GM19035 (cell line): ENCODE measurements around the gene ENDOV.

Experiments used
- ATAC-seq: cut with Tn5 transposase; IDR thresholded peaks from one replicate; pipeline ENCODE4 v1.9.1; 2021; ENCODE audit not compliant: unreplicated experiment

ENDOV gene

DNA sequence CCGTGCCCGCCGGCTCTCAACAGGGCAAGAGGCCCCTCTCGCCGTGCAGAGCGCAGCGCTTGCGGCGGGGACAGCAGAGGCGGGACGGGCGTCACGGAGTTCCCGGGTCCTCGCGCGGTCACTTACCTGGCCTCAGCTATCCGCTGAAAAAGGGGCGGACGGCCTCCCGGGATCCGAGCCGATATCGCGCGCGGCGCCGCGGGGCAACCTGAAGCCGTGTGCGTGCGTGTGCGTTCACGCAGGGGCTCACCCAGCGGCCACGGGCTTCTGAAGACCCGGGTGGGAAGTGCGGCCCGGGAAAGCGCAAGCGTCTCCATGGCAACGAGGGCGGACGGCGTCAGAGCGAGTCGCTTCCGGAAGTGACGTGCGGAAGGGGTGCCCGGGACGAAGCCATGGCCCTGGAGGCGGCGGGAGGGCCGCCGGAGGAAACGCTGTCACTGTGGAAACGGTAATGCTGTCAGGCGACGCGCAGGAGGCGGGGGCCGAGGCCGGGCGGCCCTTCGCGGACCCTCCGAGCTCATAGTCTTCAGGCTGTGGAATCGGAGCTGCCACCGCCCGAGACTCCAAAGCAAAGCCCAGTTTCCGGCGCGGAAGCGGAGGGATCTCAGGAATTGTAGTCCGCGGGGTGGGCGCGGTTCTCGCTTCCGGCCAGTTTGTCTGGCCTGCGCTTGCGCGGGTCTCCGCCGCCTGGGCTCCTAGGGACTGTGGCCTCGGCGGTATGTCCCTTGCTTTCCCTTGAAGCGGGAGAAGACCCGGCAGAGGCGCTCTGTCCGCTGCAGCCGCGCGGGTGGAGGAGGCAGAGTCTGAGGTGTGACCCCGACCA, at the start of gene ENDOV:
Gene ENDOV (plus strand): TSS at position 365 of the 823 bp plus-strand sequence. CDS start 28 bp downstream, at position 393.
- ATAC-seq, result peak; percentile 90

DNA sequence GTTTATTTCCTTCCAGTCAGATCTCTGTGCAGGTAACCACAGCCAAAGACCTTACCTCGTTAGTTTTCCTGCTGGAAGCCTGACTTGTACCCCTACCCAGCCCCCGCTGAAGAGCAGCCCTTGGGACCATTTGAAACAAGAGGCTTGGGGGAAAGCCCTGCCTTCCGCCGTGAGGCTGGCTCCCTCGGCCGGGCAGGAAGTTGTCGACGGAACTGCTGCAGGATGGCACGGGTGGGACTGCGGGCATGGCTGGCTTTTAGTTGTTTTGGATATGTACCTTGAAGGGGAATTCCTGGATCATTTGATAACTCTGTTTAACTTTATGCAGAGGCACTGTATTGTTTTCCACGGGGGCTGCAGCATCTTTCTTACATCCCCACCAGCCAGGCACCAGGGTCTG, 49.0 kb upstream of the ENDOV start:
- ATAC-seq, result no peak

DNA sequence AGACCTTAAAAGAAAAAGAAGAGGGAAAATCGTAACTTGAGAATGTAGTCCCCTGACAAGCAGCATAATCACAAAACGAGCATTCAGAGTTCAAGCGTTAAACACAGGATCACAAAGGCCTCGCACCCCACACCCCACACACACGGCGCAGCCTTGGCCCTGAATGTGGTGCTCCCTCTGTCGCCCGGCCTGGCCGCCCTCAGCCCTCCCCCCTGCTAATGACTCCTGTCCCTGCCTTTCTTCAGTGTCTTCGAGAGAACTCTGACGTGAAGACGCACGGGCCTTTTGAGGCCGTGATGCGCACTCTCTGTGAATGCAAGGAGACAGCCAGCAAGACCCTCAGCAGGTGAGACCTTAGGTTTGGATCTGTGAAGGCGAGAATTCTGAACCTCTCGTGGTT, 47.5 kb upstream of the ENDOV start:
- no peak for ATAC-seq

DNA sequence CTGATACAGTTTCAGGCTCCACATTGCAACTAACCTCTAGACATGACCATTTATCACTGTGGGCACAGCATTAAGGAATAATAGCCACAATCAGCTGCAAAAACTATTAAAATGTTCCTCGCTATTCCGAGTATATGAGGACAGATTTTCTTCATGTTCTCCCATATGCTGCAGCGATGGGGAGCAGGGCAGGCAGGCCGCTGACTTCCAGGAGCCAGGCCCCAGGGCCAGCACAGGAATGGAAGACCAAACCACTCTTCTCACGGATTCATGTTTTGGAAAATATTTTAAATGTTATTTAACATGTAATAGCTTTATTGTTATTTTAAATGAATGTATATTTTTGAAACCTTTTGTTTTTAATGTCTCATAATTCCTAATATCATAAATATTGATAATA, 43.8 kb upstream of the ENDOV start:
- no peak for ATAC-seq

DNA sequence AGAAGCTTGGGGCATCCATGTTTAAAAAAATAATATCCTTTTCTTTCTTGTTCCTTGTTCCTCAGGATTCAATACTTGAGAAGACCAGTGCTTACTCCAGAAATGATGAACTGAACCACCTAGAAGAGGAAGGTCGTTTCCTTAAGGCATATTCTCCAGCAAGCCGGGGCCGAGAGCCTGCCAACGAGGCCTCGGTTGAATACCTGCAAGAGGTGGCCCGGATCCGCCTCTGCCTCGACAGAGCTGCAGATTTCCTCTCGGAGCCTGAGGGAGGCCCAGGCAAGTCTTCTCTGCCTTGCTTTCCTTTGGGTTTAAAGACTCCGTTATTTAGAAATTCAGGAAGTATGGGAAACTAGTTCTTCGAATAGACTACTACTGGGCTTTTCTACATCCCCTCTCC, 42.5 kb upstream of the ENDOV start:
- ATAC-seq, result no peak

DNA sequence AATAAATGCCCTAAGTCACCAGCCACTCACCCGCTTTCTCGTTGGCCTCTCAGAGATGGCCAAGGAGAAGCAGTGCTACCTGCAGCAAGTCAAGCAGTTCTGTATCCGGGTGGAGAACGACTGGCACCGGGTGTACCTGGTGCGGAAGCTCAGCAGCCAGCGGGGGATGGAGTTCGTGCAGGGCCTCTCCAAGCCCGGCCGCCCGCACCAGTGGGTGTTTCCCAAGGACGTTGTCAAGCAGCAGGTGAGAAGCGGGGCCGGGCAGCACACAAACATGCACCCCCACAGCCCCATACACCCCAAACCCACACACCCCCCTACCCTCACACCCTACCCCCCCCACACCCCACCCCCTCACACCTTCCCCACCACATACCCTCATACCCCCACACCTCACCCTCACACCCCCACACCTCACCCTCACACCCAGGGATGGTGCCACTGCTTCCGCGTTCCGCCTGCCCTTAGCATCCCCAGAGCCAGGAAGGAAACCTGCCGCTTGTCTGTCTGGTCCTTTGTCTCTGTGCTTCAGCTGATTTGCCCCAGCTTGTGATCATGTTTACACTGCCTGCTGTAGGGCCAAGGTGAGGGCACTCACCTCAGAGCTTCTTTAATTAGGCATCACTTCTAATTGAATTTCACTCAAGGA, 41.9 kb upstream of the ENDOV start:
- ATAC-seq, result no peak

DNA sequence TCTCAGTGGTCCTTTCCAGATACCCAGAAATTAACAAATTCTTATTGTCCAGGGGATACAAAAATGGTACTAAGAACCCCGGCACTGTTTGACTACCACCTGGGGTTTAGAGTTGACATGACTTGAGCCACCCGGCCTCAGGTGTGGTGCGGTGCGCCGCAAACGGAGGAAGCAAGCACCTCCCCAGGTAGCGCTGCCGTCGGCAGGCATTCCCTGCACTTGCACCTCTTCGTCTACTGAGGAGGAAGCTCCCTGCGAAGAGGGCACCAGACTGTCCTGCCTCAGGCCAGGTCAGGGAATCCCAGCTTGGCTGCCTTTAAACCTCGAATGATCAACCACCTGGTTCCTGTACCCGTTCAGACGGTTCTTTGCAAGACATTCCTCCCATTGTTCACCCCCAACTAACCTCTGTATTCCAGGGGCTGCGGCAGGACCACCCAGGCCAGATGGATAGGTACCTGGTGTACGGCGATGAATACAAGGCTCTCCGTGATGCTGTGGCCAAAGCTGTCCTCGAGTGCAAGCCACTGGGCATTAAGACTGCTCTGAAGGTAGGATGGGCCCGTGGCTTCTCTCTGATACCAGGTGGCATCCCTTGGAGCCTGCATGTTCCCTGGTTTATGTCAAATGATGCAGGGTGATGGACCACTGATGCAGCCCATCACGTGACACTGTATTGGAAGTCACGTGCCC, 40.8 kb upstream of the ENDOV start:
- no peak for ATAC-seq

DNA sequence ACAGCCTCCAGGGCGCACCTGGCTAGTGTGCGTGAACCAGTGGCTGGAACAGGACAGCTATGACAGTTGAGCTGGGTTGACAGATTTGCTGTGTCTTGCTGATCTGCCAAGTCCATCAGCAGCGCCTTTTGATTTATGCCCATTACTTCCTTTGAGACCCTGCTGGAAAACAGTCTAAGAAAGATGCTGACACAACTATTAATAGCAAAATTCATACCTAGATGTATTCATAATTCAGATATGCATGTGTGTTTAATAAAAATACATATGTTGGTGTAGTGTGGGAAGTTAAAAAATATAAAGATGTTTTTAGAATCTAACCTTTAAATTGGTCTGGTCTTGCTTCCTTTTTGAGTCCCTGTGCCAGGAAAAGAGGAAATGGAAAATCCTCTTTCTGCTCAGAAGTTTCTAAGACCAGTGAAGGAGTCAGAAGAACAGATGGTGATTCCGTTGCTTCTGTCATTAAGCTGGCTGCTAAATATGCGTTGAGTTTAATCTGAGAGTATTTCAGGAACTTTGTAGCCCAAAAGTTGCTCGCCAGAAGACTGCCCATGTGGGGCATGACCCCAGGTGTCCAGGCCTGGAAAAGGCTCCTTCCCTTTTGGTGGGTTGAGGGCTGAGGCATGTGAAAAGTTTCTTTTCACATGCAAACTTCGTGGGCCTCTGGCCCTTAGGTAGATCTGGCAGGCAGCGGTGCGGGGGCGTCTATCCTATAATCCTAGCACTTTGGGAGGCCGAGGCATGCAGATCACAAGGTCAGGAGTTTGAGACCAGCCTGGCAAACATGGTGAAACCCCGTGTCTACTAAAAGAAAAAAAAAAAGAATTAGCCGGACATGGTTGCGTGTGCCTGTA, 40.0 kb upstream of the ENDOV start:
- no peak for ATAC-seq

DNA sequence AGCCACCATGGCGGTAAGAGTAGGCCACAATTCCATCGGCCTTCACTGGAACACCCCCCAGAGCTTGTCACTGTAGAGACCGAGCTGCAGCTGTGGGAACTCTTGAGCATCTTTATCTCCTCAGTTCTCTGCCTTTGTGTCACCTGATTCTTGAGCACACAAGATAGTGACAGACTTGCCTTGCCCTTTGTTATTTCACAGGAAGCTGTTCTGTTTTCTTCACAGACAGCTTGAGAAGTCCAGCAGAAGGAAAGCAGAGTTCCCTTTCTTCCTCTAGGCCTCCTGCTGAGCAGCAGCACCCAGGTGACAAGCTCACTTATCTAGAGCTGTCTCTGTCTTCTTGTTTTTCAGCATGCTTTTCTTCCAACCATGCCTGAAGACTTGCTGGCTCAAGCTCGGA, 38.4 kb upstream of the ENDOV start:
- no peak for ATAC-seq

DNA sequence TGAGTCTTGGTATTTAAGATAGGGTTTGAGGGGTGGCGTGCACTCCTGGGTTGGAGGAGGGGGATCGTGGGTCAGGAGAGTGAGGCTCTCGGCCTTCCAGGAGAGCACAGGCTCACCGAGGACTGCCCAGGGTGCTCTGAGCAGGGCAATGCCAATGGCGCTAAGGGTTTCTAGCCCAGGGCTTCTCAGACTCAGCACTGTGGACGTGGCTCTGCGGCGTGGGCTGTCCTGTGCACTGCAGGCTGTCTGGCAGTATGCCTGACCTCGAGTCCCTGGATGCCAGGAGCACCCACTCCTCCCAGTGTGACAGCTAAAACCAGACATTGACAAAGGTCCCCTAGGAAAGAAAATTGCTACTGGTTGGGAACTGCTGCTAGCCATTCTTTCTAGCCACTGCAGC, 37.2 kb upstream of the ENDOV start:
- no peak for ATAC-seq

DNA sequence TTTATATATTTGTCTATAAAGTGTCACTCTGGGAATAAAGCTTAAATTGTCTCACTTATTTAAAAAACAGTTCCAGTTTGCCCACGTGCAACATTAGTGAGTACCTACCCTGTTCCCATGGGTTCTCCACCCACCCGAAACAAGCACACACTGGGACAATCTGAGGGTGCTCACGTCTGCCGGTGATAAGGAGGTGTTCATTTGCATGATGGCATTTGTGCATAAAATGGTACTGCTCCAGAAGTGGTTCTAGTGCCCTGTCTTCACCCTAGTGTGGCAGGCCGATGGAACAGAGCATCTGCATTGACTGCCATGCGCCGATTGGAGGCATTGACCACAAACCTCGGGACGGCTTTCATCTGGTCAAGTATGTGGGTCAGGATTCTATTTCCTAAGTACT, 35.6 kb upstream of the ENDOV start:
- no peak for ATAC-seq

DNA sequence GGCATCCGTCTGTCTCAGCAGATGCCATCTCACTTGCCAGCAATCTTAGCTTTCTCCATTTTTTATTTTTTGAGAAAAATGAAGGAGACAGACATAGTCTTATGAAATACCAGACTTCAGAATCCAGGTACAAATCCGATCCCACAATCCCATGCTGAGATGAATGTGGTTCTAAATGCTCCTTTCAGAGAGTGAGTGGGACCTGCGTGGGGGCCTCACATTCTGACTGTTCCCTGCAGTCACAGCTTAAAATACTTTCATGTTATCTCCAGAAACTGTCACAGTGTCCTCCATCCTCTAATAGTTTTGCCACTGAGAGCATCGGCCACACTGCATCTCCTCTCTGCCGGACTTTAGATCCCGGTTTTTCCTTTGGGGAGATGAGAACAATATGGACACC, 34.9 kb upstream of the ENDOV start:
- ATAC-seq, result no peak

DNA sequence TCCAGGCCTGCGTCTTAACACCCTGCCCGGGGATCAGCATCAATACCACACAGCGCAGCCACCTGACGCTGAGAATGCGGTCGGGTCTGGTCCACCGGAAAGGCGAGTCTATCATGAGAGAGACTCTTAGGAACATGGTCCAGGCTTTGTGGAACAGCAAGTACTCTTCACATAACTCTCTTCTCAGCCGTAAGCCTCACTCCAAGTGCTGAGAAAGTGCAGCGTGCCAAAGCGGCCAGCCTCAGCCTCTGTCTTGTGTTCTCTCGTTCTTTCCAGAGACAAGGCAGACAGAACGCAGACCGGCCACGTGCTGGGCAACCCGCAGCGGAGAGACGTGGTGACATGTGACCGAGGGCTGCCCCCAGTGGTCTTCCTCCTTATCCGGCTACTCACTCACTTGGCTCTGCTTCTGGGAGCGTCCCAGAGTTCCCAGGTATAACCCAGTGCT, 34.4 kb upstream of the ENDOV start:
- no peak for ATAC-seq

DNA sequence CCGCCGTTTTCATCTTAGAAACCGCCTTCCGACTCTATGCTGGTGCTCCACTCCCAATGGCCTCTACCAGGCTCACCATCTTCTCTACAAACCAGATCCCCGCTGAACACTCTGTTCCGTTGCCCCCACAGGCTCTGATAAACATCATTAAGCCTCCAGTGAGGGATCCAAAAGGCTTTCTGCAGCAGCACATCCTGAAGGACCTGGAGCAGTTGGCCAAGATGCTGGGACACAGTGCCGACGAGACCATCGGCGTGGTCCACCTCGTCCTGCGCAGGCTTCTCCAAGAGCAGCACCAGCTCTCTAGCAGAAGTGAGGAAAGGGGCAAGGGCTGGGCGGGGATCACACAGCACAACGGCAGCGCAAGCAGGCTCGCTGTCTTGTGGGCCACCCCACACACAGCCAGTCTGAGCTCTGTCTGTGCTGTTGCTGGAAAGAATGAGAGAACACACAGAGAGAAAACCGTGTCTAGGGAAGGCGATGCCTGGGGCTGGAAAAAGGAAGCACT, 33.5 kb upstream of the ENDOV start:
- ATAC-seq, result no peak

DNA sequence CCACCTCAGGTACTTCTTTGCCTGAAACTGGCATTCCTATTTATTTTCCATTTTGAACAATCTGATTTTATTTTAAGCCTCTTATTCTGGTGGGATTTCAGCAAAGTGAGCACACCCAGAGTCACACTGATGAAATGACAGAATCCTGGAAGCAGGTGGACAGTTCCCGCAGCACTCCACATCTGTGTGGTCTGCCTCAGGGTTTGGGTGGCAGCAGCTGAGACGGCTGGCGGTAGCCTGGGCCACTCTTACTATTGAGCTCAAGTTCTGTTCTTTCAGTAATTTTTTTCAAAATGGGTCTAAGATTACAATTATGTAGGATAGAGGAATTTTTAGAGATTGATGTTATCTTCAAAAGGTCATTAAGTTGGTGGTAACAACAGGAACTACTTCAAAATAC, 32.5 kb upstream of the ENDOV start:
- no peak for ATAC-seq

DNA sequence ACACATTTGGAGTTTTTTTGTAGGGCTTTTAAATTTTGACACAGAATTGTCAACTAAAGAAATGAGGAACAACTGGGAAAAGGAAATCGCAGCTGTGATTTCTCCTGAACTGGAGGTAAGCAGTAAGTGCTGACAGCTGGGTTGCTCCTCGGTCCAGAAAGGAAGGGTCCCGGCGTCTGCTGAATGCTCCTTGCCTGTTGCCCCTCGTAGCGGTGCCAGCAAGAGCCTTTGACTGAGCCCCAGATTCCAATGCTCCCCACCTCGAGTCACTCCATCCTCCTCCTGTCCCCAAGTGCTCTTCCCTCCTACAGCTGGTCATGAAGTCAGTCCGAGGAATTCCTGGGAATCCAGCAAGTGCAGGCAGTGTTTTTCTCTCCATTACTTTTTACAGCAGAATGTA, 32.0 kb upstream of the ENDOV start:
- no peak for ATAC-seq

DNA sequence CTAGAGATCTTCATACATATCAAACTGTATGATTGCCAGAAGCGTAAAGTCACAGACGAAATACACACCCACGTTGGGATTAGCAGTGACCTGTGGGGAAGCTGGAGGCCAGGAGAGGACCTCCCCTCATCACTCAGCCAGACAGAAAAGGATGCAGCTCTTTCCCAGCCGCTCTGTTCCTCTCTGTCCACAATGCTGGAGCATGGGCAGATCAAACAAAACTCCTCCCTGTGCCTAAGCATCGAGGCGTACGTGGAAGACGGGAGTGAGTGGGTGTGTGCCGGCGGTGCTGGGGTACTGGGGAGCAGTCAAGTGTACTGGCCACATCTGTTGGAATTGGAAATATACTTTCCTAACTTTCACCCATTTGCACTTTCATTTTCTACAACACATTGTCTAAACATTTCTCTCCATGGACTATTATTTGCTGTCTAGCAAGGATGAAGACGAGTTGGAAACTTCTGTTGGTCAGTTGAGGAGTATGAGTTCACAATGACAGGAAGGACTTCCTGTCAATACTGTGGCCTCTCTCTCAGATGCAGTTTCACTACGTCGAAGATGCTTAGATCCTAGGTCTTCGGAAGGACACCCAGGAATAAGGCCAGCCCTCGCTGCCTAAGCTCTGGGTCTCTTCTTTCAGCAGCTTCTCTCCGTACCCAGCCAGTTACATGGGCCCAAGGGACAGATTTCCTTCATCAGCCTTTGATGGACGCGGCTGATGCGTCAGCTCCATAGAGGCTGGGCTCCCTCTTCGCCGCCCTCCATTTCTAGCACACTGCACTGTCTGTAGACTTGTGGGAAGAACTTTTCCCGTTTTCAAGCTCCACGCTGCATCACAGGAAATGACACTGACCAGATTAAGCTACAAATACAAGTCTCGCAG, 30.6 kb upstream of the ENDOV start:
- ATAC-seq, result no peak

DNA sequence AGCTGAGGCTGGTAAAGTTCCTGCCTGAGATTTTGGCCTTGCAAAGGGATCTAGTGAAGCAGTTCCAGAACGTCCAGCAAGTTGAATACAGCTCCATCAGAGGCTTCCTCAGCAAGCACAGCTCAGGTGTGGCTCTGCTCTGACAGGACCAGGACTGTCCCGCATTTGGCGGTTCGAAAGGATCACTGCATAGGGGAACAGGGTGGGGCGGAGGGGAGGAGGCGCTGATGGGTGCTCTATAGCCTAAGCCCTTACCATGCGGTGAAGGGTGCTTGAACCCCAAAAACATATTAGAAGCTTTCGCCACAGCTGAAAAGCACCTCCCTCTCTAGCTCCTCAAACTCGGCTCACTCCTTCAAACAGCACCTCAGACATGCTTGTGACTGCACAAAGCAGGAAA, 29.9 kb upstream of the ENDOV start:
- no peak for ATAC-seq

DNA sequence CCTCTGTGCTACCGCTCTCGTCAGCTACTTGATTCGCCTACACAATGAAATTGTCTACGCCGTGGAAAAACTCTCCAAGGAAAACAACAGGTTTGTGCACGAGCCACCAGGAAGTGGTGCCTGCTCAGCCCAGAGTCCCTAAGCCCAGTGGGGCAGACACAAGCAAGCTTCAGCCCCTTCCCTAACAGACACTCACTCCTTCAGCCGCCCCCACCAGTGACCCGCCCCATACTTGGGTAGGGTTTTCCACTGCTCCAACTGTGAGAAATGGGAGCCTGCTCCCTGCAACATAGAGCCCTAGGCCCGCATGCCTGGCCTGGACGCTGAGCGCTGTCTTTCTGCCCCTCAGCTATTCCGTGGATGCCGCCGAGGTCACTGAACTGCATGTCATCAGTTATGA, 28.6 kb upstream of the ENDOV start:
- ATAC-seq, result no peak

DNA sequence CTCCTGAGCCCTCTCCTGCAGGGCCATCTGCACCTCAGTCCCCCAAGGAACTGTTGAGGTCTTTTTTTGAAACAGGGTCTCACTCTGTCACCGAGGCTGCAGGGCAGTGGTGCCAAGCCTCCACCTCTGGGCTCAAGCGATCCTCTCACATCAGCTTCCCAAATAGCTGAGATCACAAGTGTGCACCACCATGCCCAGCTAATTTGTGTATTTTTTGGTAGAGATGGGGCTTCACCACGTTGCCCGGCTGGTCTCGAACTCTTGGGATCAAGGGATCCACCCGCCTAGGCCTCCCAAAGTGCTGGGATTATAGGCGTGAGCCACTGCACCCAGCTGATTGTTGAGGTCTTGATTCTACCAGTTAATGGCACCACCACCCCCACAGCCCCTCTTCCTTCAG, 27.9 kb upstream of the ENDOV start:
- no peak for ATAC-seq
